Mucosa of descending colon (tissue), 3 donors: ENCODE data around the gene ALMS1. TPM values are rescaled to one million over a fixed set of nuclear protein-coding genes. Genes with fewer than 3 reads are reported as not detected.
A peak's percentile ranks its signal among the peaks of the same experiment; 100 is the strongest.
"Not testable (repeated sequence)": the region's sequence is repeated elsewhere in the genome, so short reads cannot be mapped to it uniquely, and the experiment has no call there.

ENCODE experiments used
- ATAC-seq: fragments of 200-7000 bp; cut with Tn5 transposase; one replicate; pipeline ENCODE4 v1.9.1; 2020; ENCODE audit warnings: mild to moderate bottlenecking, moderate library complexity
- DNase-seq, 3 donors: peaks; one replicate each; pipeline ENCODE4 v3.0.0-alpha.2; 2020
- H3K36me3 ChIP-seq: fragments of 200-600 bp; one replicate; pipeline ENCODE4 v1.8.0; 2021; ENCODE audit warnings: low read depth, mild to moderate bottlenecking
- H3K4me1 ChIP-seq: fragments of 200-600 bp; one replicate; pipeline ENCODE4 v1.8.0; 2021; ENCODE audit warnings: low read depth, mild to moderate bottlenecking
- H3K4me3 ChIP-seq: fragments of 200-600 bp; one replicate; pipeline ENCODE4 v1.8.0; 2021; ENCODE audit warnings: mild to moderate bottlenecking
- H3K9me3 ChIP-seq: fragments of 200-600 bp; one replicate; pipeline ENCODE4 v1.8.0; 2021; ENCODE audit warnings: mild to moderate bottlenecking
- CTCF ChIP-seq: fragments of 200-600 bp; IDR thresholded peaks from one replicate; pipeline ENCODE4 v1.8.0; 2022; ENCODE audit warnings: antibody characterized with exemption, mild to moderate bottlenecking
- intact Hi-C, 2 donors: fragments of 100-400 bp; cut with DNase I in 1 of 2; cut with micrococcal nuclease in 1 of 2; formaldehyde crosslinking; loops; one replicate each; pipeline versions ENCODE4 v1.11.0 to v1.11.1; 2022; cut with DNase I, micrococcal nuclease
- total RNA-seq, 3 donors: library from RNA; stranded (reverse); fragmentation: NEBNext Ultra II Directional in 2 of 3; extraction: Animal tissue kit (Norgen Biotek cat#: 25700) in 2 of 3; gene quantifications; one replicate each; pipeline versions ENCODE4 v1.2.1 to v1.2.4, GENCODE V29; 2021 to 2023
- donor health status: DM: no; HTN: no; CAD: no; lungs with moderate emphysema.
- donor health status: DM: no; HTN: no; CAD: no.
- donor health status: DM: no; HTN: yes; CAD: no.

Gene ALMS1
- total RNA-seq, 3 donors from 2014 or later: 18.3 to 26.6 (median 21.5) TPM

- intact Hi-C loops: no loop called here
- DNase-seq: peak in 1 of 3 donors; percentile 33
- H3K4me3 ChIP-seq: no peak overlapping the region
- no peaks in the 10 kb centered on the region for H3K9me3 ChIP-seq
- no peaks in the 10 kb centered on the region for H3K36me3 ChIP-seq
- no peak for TF ChIP-seq CTCF
- H3K4me1 ChIP-seq: no peaks in the 10 kb centered on the region
- ATAC-seq: no peak
Measured at GRCh38 chr2:73488079-73488478, 102.4 kb downstream of the ALMS1 start.

GRCh38 chr2:73489053-73489452, 103.4 kb downstream of the ALMS1 start:
- no peaks in the 10 kb centered on the region for H3K9me3 ChIP-seq
- TF ChIP-seq CTCF: no peak
- intact Hi-C loops: no loop called here
- no peak for DNase-seq
- no peak overlapping the region for H3K4me3 ChIP-seq
- no peaks in the 10 kb centered on the region for H3K36me3 ChIP-seq
- H3K4me1 ChIP-seq: no peaks in the 10 kb centered on the region
- ATAC-seq: no peak

- no peak for TF ChIP-seq CTCF
- DNase-seq (no peak), ATAC-seq (no peak)
- Histone ChIP-seq H3K9me3 (no peaks in the 10 kb centered on the region), H3K36me3 (no peaks in the 10 kb centered on the region), H3K4me1 (no peaks in the 10 kb centered on the region), H3K4me3 (no peak overlapping the region)
- intact Hi-C loops: no loop called here
Measured at GRCh38 chr2:73494031-73494430, 108.4 kb downstream of the ALMS1 start.

- intact Hi-C loops: no loop called here
- DNase-seq (no peak), ATAC-seq (no peak)
- Histone ChIP-seq H3K4me3 (no peak overlapping the region), H3K4me1 (no peaks in the 10 kb centered on the region), H3K9me3 (peaks cover 3% of the 10 kb centered on the region), H3K36me3 (no peaks in the 10 kb centered on the region)
- TF ChIP-seq CTCF: no peak
Measured at GRCh38 chr2:73503992-73504570, 118.4 kb downstream of the ALMS1 start.

- H3K36me3 ChIP-seq, H3K4me3 ChIP-seq, H3K4me1 ChIP-seq, intact Hi-C loops, DNase-seq, ATAC-seq, H3K9me3 ChIP-seq: not testable (repeated sequence)
Measured at GRCh38 chr2:73504850-73505249, 119.2 kb downstream of the ALMS1 start.

- ATAC-seq, H3K4me1 ChIP-seq, intact Hi-C loops, DNase-seq, H3K36me3 ChIP-seq, H3K4me3 ChIP-seq, H3K9me3 ChIP-seq: not testable (repeated sequence)
Measured at GRCh38 chr2:73510470-73510869, 124.8 kb downstream of the ALMS1 start.

GRCh38 chr2:73516033-73516432, 130.4 kb downstream of the ALMS1 start:
- no peaks in the 10 kb centered on the region for H3K4me1 ChIP-seq
- no peak for TF ChIP-seq CTCF
- H3K4me3 ChIP-seq: no peak overlapping the region
- no peaks in the 10 kb centered on the region for H3K36me3 ChIP-seq
- intact Hi-C loops: no loop called here
- ATAC-seq (no peak), DNase-seq (no peak)
- no peaks in the 10 kb centered on the region for H3K9me3 ChIP-seq
